K562 (cell line): Measurements from ENCODE around the gene DYRK4. TPM values are rescaled to one million over a fixed set of nuclear protein-coding genes. Genes with fewer than 3 reads are reported as not detected.

Experiments used
- ATAC-seq: fragments of 200-7000 bp; cut with Tn5 transposase; 3 replicates; pipeline ENCODE4 v1.9.1; 2020; ENCODE audit warnings: moderate library complexity
- BruUV-seq: library from RNA; stranded (reverse); fragments of 400-500 nt; replicated peaks from 2 replicates; lab custom pipeline; 2021; lab: Mats Ljungman, UMichigan
- CTCF ChIA-PET: fragments of 300-600 bp; formaldehyde crosslinking; extraction: SDS; loops from one replicate; lab custom pipeline; 2021; ENCODE audit warnings: low intra/inter-chr PET ratio; lab: Yijun Ruan, JAX
- POLR2A ChIA-PET: fragments of 300-600, 350-650 bp; sonication (Branson Sonifier 250); formaldehyde crosslinking; extraction: SDS; loops from one replicate; lab custom pipeline; 2021; ENCODE audit warnings: antibody characterized with exemption, inconsistent platforms; lab: Yijun Ruan, JAX
- DNase-seq, 4 experiments: peaks; one replicate each; pipeline versions ENCODE4 v3.0.0 to v3.0.0-alpha.2; 2011 to 2018; ENCODE audit warnings: low spot score in 3 of 4, mixed read lengths in 3 of 4; ENCODE audit errors: extremely low read depth in 1 of 4
- FAIRE-seq: peaks from 2 replicates; lab custom pipeline; 2011; peaks lifted over from hg19 to GRCh38; lab: Jason Lieb, UNC
- H2AFZ ChIP-seq: 2 replicates; pipeline ENCODE4 v1.6.0; 2011; ENCODE audit warnings: low read depth, low read length, control low read depth, inconsistent platforms
- H3K27ac ChIP-seq: fragments of 200-600 bp; 3 replicates; pipeline ENCODE4 v1.8.0; 2011; ENCODE audit warnings: low read depth, mild to moderate bottlenecking, control low read depth, inconsistent platforms, low read length, moderate library complexity, mixed read lengths; ENCODE audit errors: extremely low read depth
- H3K27me3 ChIP-seq, 2 experiments: fragments of 300-600 bp in 1 of 2; 2 replicates in 1 of 2; 3 replicates in 1 of 2; pipeline versions ENCODE4 v1.6.0 to v1.8.0; 2011; ENCODE audit warnings: inconsistent platforms in 2 of 2, low read length in 2 of 2, mild to moderate bottlenecking in 1 of 2, mixed read lengths in 1 of 2, moderate library complexity in 1 of 2; ENCODE audit not compliant: control insufficient read depth in 2 of 2, insufficient read depth in 2 of 2
- H3K36me3 ChIP-seq: fragments of 300-600 bp; 3 replicates; pipeline ENCODE4 v1.8.0; 2011; ENCODE audit warnings: mild to moderate bottlenecking, low read length, inconsistent platforms; ENCODE audit not compliant: control insufficient read depth, insufficient read depth
- H3K4me1 ChIP-seq, 2 experiments: fragments of 200-600 bp in 1 of 2; replicated peaks in 1 of 2; 2 replicates in 1 of 2; 3 replicates in 1 of 2; pipeline versions ENCODE4 v1.5.1 to v1.8.0; 2011; ENCODE audit warnings: inconsistent platforms in 2 of 2, low read length in 2 of 2, mild to moderate bottlenecking in 1 of 2, mixed read lengths in 1 of 2, moderate library complexity in 1 of 2; ENCODE audit not compliant: control insufficient read depth in 2 of 2, insufficient read depth in 2 of 2
- H3K4me2 ChIP-seq: 2 replicates; pipeline ENCODE4 v1.6.1; 2011; ENCODE audit warnings: low read length, control low read depth, inconsistent platforms, mixed read lengths; ENCODE audit not compliant: insufficient read depth
- H3K4me3 ChIP-seq: fragments of 200-600 bp; sonication (generic), shearing (Covaris generic); 2 replicates; pipeline ENCODE4 v1.5.1; 2016; ENCODE audit warnings: control low read depth, inconsistent platforms
- H3K79me2 ChIP-seq: fragments of 200-600 bp; 3 replicates; pipeline ENCODE4 v1.8.0; 2011; ENCODE audit warnings: low read length, inconsistent platforms; ENCODE audit not compliant: control insufficient read depth, insufficient read depth
- H3K9ac ChIP-seq, 2 experiments: 2 replicates each; pipeline versions ENCODE4 v1.6.0 to v1.6.1; 2011; ENCODE audit warnings: low read depth in 2 of 2, low read length in 2 of 2, control low read depth in 1 of 2, inconsistent platforms in 1 of 2, mild to moderate bottlenecking in 1 of 2, mixed read lengths in 1 of 2; ENCODE audit not compliant: insufficient read depth in 1 of 2
- H3K9me1 ChIP-seq: one replicate; pipeline ENCODE4 v1.6.0; 2011; ENCODE audit warnings: inconsistent platforms, mild to moderate bottlenecking, low read length, moderate library complexity; ENCODE audit not compliant: control insufficient read depth, insufficient read depth
- H3K9me3 ChIP-seq: replicated peaks from 2 replicates; pipeline ENCODE4 v1.5.1; 2011; ENCODE audit warnings: low read depth, low read length, inconsistent platforms; ENCODE audit not compliant: control insufficient read depth, insufficient read depth
- H4K20me1 ChIP-seq: replicated peaks from 2 replicates; pipeline ENCODE4 v1.6.1; 2011; ENCODE audit warnings: low read length, inconsistent platforms, mixed read lengths; ENCODE audit not compliant: control insufficient read depth, insufficient read depth
- CAMTA2 ChIP-seq: fragments of 250-450 bp; sonication (Bioruptor Pico); conservative IDR thresholded peaks from 2 replicates; pipeline ENCODE4 v1.5.1; 2022
- CEBPB ChIP-seq: fragments of 450-650 bp; IDR thresholded peaks from 2 replicates; pipeline ENCODE4 v1.6.1; 2016; ENCODE audit warnings: missing genetic modification characterization, missing compliant biosample characterization
- PRMT5 ChIP-seq: sonication (generic); formaldehyde crosslinking; IDR thresholded peaks from 2 replicates; pipeline ENCODE4 v1.5.0; 2020; ENCODE audit warnings: missing genetic modification reagents
- SRSF1 ChIP-seq: fragments of 200-400 bp; formaldehyde crosslinking; IDR thresholded peaks from 2 replicates; pipeline ENCODE4 v1.6.1; 2017; ENCODE audit warnings: mild to moderate bottlenecking, low read depth, low read length, moderate library complexity
- TOE1 ChIP-seq, 2 experiments: fragments of 450-650 bp in 1 of 2; sonication (generic) in 1 of 2; formaldehyde crosslinking in 1 of 2; IDR thresholded peaks; 2 replicates each; pipeline versions ENCODE4 v1.7.1 to v1.8.0; 2016 to 2022; ENCODE audit warnings: borderline replicate concordance in 2 of 2, mild to moderate bottlenecking in 2 of 2, antibody characterized with exemption in 1 of 2, inconsistent platforms in 1 of 2, low read depth in 1 of 2, missing genetic modification reagents in 1 of 2, moderate library complexity in 1 of 2
- ZNF239 ChIP-seq: fragments of 250-450 bp; sonication (Bioruptor Pico); IDR thresholded peaks from 2 replicates; pipeline ENCODE4 v1.4.0; 2020; ENCODE audit warnings: mild to moderate bottlenecking
- ZNF253 ChIP-seq: fragments of 250-450 bp; sonication (Bioruptor Pico); conservative IDR thresholded peaks from 2 replicates; pipeline ENCODE4 v1.6.1; 2021; ENCODE audit warnings: mild to moderate bottlenecking
- ZNF561 ChIP-seq: fragments of 450-650 bp; formaldehyde crosslinking; conservative IDR thresholded peaks from 2 replicates; pipeline ENCODE4 v1.4.0; 2020; ENCODE audit warnings: mild to moderate bottlenecking, moderate library complexity
- WGBS: fragments of 100-300 bp; shearing (Covaris generic); methylation state at CpG from one replicate; pipeline ENCODE4 v1.1.6; 2016; ENCODE audit warnings: low coverage, mixed read lengths; ENCODE audit not compliant: insufficient coverage; ENCODE audit errors: missing lambda C conversion rate; 5-methylcytosine and 5-hydroxymethylcytosine counted together
- in situ Hi-C: fragments of 300-500 bp; cut with MboI; formaldehyde crosslinking; loops from 4 replicates; pipeline ENCODE4 v1.15.0; 2018; ENCODE audit warnings: inconsistent platforms, mixed read lengths
- intact Hi-C: fragments of 100-400 bp; cut with micrococcal nuclease; formaldehyde crosslinking; loops from 2 replicates; pipeline ENCODE4 v1.14.2; 2022
- polyA plus RNA-seq, 8 experiments: library from polyadenylated mRNA; depleted of rRNA in 4 of 8; stranded (reverse) in 5 of 8; unstranded in 3 of 8; fragments of >200 nt; fragmentation: Nextera tagmentation in 2 of 8; fragmentation: Illumina TruSeq in 1 of 8; extraction: Ambion mirVana in 2 of 8; extraction: Trizol in 1 of 8; gene quantifications; 2 replicates each; pipeline versions ENCODE4 v1.2.1 to v1.2.3, GENCODE V29; 2011 to 2014; ENCODE audit warnings: inconsistent platforms in 1 of 8, missing spikeins in 1 of 8
- total RNA-seq, 7 experiments: library from RNA; depleted of rRNA in 6 of 7; stranded (reverse); fragments of >200 nt in 6 of 7; fragmentation: Illumina TruSeq in 2 of 7; extraction: Trizol in 2 of 7; gene quantifications; 2 replicates each; pipeline versions ENCODE4 v1.2.1 to v1.2.3, GENCODE V29; 2011 to 2021; ENCODE audit warnings: low replicate concordance in 1 of 7
- TF ChIP-seq, protein P1 (sequence below): sonication (generic); formaldehyde crosslinking; IDR thresholded peaks from 2 replicates; pipeline ENCODE4 v1.8.0; 2022; ENCODE audit warnings: mild to moderate bottlenecking, missing genetic modification reagents
- TF ChIP-seq, protein P2 (sequence below): fragments of 250-450 bp; sonication (Bioruptor Pico); IDR thresholded peaks from 2 replicates; pipeline ENCODE4 v1.4.0; 2020; ENCODE audit warnings: mild to moderate bottlenecking, moderate library complexity, borderline replicate concordance
- TF ChIP-seq, protein P3 (sequence below), 2 experiments: IDR thresholded peaks; 2 replicates each; pipeline ENCODE4 v1.6.1; 2012; ENCODE audit warnings: improper control_type of control experiment in 2 of 2, low read depth in 2 of 2, low read length in 2 of 2, borderline replicate concordance in 1 of 2

DYRK4 gene
- total and polyA plus RNA-seq, 9 of the 15 experiments (the other 6 are each of a cell fraction or from before 2014, with no cell fraction given) = 13.4 to 37.4 (median 22.2) TPM

DNA sequence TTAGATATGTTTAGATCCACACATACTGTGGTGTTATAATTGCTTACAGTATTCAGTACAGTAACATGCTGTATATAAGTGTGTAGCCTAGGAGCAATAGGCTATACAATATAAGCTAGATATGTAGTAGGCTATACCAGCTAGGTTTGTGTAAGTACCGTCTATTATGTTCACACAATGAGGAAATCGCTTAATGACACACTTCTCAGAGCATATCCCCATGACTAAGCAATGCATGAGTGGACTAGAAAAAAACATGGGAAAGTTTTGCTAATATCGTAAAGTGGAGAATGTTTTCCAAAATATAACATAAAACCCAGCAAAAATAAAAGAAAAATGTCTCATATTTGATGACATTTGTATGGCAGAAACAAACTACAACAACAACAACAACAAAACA lies 59.5 kb downstream of the DYRK4 start:
- no TSS peak for BruUV-seq
- H3K9me1 ChIP-seq = no peaks in the 10 kb centered on the region
- H3K9me3 ChIP-seq = no peaks in the 10 kb centered on the region
- no peak overlapping the region for H3K27ac ChIP-seq
- POLR2A ChIA-PET = no interaction called here
- DNase-seq = no peak
- intact Hi-C loops (no loop called here), in situ Hi-C loops (no loop called here)
- H3K9ac ChIP-seq = no peak overlapping the region
- H3K4me1 ChIP-seq = no peaks in the 10 kb centered on the region
- 0% methylated on average over 3 of the region's 3 CpGs for WGBS
- ATAC-seq = no peak
- no peaks in the 10 kb centered on the region for H3K36me3 ChIP-seq
- H4K20me1 ChIP-seq = no peaks in the 10 kb centered on the region
- no peak for FAIRE-seq
- no peak overlapping the region for H3K4me3 ChIP-seq
- H3K79me2 ChIP-seq = no peaks in the 10 kb centered on the region
- H3K4me2 ChIP-seq = no peak overlapping the region
- CTCF ChIA-PET = no interaction called here
- H2AFZ ChIP-seq = no peak overlapping the region
- H3K27me3 ChIP-seq = peaks cover 0 to 2% of the 10 kb centered on the region in 2 experiments; a peak in 3 of 5 replicates
- no peak for TF ChIP-seq CEBPB (tag)
- TF ChIP-seq ZNF253 (CRISPR knock-in tag) = no peak
- no peak for TF ChIP-seq PRMT5 (CRISPR knock-in tag)
- no peak for TF ChIP-seq SRSF1
- TF ChIP-seq ZNF561 (CRISPR knock-in tag) = no peak
- TF ChIP-seq, protein P1, sequence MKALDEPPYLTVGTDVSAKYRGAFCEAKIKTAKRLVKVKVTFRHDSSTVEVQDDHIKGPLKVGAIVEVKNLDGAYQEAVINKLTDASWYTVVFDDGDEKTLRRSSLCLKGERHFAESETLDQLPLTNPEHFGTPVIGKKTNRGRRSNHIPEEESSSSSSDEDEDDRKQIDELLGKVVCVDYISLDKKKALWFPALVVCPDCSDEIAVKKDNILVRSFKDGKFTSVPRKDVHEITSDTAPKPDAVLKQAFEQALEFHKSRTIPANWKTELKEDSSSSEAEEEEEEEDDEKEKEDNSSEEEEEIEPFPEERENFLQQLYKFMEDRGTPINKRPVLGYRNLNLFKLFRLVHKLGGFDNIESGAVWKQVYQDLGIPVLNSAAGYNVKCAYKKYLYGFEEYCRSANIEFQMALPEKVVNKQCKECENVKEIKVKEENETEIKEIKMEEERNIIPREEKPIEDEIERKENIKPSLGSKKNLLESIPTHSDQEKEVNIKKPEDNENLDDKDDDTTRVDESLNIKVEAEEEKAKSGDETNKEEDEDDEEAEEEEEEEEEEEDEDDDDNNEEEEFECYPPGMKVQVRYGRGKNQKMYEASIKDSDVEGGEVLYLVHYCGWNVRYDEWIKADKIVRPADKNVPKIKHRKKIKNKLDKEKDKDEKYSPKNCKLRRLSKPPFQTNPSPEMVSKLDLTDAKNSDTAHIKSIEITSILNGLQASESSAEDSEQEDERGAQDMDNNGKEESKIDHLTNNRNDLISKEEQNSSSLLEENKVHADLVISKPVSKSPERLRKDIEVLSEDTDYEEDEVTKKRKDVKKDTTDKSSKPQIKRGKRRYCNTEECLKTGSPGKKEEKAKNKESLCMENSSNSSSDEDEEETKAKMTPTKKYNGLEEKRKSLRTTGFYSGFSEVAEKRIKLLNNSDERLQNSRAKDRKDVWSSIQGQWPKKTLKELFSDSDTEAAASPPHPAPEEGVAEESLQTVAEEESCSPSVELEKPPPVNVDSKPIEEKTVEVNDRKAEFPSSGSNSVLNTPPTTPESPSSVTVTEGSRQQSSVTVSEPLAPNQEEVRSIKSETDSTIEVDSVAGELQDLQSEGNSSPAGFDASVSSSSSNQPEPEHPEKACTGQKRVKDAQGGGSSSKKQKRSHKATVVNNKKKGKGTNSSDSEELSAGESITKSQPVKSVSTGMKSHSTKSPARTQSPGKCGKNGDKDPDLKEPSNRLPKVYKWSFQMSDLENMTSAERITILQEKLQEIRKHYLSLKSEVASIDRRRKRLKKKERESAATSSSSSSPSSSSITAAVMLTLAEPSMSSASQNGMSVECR (CRISPR knock-in tag) = no peak
- TF ChIP-seq ZNF239 = no peak
- TF ChIP-seq, protein P2, sequence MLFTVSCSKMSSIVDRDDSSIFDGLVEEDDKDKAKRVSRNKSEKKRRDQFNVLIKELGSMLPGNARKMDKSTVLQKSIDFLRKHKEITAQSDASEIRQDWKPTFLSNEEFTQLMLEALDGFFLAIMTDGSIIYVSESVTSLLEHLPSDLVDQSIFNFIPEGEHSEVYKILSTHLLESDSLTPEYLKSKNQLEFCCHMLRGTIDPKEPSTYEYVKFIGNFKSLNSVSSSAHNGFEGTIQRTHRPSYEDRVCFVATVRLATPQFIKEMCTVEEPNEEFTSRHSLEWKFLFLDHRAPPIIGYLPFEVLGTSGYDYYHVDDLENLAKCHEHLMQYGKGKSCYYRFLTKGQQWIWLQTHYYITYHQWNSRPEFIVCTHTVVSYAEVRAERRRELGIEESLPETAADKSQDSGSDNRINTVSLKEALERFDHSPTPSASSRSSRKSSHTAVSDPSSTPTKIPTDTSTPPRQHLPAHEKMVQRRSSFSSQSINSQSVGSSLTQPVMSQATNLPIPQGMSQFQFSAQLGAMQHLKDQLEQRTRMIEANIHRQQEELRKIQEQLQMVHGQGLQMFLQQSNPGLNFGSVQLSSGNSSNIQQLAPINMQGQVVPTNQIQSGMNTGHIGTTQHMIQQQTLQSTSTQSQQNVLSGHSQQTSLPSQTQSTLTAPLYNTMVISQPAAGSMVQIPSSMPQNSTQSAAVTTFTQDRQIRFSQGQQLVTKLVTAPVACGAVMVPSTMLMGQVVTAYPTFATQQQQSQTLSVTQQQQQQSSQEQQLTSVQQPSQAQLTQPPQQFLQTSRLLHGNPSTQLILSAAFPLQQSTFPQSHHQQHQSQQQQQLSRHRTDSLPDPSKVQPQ (CRISPR knock-in tag) = no peak
- TF ChIP-seq CAMTA2 (CRISPR knock-in tag) = no peak
- TF ChIP-seq, protein P3, sequence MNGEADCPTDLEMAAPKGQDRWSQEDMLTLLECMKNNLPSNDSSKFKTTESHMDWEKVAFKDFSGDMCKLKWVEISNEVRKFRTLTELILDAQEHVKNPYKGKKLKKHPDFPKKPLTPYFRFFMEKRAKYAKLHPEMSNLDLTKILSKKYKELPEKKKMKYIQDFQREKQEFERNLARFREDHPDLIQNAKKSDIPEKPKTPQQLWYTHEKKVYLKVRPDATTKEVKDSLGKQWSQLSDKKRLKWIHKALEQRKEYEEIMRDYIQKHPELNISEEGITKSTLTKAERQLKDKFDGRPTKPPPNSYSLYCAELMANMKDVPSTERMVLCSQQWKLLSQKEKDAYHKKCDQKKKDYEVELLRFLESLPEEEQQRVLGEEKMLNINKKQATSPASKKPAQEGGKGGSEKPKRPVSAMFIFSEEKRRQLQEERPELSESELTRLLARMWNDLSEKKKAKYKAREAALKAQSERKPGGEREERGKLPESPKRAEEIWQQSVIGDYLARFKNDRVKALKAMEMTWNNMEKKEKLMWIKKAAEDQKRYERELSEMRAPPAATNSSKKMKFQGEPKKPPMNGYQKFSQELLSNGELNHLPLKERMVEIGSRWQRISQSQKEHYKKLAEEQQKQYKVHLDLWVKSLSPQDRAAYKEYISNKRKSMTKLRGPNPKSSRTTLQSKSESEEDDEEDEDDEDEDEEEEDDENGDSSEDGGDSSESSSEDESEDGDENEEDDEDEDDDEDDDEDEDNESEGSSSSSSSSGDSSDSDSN (IDR thresholded peaks at IDR 0.05; ENCODE audit: borderline replicate concordance in 1 of 2, low read depth in 2 of 2, low read length in 2 of 2) = no peak
- no peak for TF ChIP-seq TOE1 (IDR thresholded peaks at IDR 0.05; ENCODE audit: borderline replicate concordance)
- no peak for TF ChIP-seq TOE1 (CRISPR knock-in tag; IDR thresholded peaks at IDR 0.05; ENCODE audit: borderline replicate concordance, low read depth)
